GM19468 (cell line): Measurements from ENCODE around the gene SERPINB7.

Source experiments
- ATAC-seq: cut with Tn5 transposase; IDR thresholded peaks from one replicate; pipeline ENCODE4 v1.9.1; 2021; ENCODE audit warnings: mild to moderate bottlenecking, moderate library complexity, moderate number of reproducible peaks; ENCODE audit not compliant: unreplicated experiment; ENCODE audit errors: extremely low read depth

SERPINB7 gene

GRCh38 chr18:63784787-63785452 lies 9.7 kb downstream of the SERPINB7 start:
- no peak for ATAC-seq

DNA sequence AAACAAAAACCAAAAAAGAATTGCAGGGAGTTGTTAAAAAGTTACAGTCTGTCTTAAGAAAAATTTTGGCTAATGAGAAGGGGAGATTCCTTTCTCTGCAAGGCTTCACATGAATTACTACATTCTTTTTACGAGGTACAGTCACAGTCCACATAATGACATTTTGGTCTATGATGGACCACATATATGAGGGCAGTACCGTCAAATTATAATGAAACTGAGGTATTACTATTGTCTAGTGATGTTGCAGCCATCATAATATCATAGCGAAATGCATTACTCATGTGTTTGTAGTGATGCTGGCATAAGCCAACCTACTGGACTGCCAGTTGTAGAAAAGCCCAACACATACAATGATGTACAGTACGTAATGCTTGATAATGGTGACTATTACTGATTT lies 12.5 kb downstream of the SERPINB7 start:
- ATAC-seq: no peak

DNA sequence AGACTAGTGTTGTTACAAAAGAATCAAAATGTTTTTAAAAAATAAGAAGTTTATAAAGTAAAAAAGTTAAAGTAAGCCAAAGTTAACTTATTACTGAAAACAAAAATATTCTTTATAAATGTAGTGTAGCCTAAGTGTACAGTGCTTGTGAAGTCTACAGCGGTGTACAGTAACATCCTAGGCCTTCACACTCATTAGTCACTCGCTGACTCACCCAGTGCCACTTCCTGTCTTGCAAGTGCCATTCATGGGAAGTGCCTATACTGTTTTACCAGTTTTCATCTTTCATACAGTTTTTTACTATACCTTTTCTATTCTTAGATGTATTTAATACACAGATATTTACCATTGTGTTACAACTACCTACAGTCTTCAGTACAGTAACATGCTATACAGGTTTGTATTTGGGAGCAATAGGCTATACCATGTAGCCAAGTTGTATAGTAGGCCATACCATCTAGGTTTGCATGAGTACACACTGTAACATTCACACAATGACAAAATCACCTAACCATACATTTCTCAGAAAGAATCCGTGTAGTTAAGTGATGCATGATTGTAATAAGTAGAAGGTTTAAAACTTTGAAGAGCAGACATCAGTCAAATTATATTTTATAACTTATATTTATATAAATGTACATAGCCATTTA lies 13.4 kb downstream of the SERPINB7 start:
- ATAC-seq: no peak

GRCh38 chr18:63789327-63789726 lies 14.1 kb downstream of the SERPINB7 start:
- no peak for ATAC-seq

GRCh38 chr18:63795606-63796005 lies 20.4 kb downstream of the SERPINB7 start:
- ATAC-seq: no peak

DNA sequence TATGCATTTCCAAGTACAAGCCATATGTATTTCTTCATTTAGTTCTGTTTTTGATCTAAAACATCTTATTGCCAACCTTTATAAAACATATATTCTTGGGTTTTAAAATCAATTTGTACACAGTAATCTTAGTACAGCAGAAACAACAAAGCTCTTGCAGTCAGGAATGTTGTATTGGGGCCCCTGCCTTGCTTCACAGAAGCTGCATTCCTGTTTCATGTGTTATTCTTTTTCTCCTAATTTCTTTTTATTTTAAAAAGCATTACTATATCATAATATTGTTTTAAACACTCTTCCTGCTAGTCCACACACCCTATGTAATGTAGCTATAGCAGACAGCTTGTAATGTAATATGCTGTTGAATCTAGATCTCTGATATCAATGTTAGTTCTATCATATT lies 24.0 kb downstream of the SERPINB7 start:
- no peak for ATAC-seq

DNA sequence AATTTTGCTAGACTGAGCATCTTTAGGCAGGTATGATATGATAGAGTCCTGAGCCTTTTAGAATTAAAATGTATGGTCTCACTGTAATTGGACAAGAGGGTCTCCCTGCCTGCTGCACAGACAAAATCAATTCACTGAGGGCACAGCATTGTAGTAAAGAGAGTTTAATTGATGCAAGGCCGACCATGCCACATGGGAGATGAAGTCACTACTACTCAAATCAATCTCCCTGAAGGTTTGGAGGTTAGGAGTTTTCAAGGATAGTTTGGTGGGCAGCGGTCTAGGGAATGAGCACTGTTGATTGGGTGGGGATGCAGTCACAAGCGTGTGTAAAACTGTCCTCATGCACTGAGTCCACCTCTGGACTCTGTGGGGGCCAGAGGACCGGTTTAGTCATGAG lies 26.1 kb downstream of the SERPINB7 start:
- ATAC-seq: no peak

DNA sequence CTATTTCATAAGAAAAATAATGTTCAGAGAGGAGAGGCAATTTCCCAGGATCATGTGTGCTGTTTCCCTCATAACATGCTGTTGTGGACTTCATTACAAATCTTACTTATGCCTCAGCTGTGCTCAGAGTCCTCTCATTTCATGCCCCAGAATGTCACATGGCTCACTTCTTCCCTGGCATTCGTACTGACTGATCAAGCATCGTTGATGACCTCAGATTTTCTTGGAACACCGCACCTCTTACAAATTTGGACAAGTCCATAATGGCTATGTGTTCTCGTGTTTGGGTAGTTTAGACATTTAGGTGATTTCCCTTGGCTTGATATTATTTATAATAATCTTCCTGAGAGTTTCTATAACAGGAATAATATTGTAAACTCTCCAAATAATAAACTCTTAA lies 32.9 kb downstream of the SERPINB7 start:
- no peak for ATAC-seq

DNA sequence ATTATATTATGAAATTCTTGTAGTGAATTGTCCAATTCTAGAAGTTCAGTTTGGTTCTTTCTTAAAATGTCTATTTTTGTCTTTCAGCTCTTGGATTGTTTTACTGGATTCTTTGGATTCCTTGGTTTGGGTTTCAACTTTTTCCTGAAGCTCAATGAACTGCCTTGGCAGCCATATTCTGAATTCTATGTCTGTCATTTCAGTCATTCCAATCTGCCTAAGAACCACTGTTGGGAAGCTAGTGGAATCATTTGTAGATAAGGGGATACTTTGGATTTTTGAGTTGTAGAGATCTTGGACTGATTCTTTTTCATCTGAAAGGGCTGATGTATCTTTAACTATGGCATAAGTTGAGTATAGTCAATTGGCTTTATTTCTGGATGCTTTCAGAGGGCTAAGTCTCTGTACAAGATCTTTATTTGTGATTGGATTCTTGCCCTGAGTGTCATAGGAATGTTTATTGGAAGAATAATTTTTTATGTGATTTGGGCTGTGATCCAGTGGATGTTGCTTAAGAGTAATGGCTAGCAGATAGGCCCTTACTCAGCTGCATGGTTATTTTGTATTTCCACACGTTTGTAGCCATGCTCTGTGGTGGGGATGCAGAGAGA lies 42.3 kb downstream of the SERPINB7 start:
- ATAC-seq: no peak

DNA sequence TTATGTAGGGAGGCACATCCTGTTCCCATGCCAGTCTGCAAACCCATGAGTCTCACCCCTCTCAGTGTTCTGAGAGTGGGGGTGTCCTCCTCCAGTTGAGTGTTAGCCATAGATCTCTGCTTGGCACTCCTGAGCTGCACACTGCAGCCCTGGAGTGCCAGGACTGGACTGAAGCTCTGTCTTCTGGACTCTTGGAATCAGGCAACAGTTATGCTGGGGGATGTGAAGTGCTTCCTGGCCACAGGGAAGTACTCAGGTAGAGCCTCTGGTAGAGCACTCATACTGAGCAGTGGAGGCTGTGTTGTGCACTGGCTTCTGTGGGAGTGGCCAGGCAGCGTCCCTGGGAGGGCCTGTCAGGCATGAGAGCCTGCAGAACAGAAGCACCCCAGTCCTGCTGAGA lies 43.0 kb downstream of the SERPINB7 start:
- no peak for ATAC-seq

GRCh38 chr18:63819786-63820185 lies 44.6 kb downstream of the SERPINB7 start:
- ATAC-seq: no peak

DNA sequence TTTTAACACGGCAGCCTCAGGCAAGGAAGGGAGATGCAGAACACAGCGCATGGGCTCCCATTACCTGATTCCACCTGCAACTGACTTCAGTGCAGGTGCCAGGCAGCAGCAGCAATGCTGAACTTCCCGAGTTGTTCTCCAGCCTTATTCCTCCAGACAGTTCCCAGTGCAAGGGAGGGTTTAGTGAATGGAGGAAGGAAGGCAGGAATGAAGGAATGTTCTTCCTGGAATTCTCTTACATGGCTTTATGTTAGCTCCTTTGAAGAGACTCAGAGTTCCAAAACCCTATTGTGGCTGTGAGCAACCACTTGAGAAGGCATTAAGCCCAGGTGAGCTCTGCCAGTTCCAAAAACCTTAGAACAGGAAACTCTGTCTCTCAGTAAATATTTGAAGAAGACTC lies 45.5 kb downstream of the SERPINB7 start:
- no peak for ATAC-seq

GRCh38 chr18:63823516-63824219 lies 48.5 kb downstream of the SERPINB7 start:
- no peak for ATAC-seq

- no peak for ATAC-seq
These were observed 49.0 kb downstream of the SERPINB7 start for GRCh38 chr18:63824220-63824525.

DNA sequence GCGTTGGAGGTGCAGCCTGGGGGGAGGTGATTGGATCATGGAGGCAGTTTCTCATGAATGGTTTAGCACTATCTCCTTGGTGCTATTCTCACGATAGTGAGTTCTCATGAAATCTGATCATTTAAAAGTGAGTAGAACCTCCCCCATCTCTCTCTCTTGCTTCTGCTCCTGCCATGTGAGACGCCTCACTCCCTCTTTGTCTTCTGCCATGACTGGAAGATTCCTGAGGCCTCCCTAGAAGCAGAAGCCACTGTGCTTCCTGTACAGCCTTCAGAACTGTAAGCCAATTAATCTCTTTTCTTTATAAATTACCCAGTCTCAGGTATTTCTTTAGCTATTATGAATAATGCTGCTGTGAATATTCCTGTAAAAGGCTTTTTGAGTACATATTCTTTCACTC lies 52.9 kb downstream of the SERPINB7 start:
- no peak for ATAC-seq

- ATAC-seq: no peak
These were observed 53.4 kb downstream of the SERPINB7 start for GRCh38 chr18:63828656-63829055.

- no peak for ATAC-seq
These were observed 54.7 kb downstream of the SERPINB7 start for GRCh38 chr18:63829886-63830285.

DNA sequence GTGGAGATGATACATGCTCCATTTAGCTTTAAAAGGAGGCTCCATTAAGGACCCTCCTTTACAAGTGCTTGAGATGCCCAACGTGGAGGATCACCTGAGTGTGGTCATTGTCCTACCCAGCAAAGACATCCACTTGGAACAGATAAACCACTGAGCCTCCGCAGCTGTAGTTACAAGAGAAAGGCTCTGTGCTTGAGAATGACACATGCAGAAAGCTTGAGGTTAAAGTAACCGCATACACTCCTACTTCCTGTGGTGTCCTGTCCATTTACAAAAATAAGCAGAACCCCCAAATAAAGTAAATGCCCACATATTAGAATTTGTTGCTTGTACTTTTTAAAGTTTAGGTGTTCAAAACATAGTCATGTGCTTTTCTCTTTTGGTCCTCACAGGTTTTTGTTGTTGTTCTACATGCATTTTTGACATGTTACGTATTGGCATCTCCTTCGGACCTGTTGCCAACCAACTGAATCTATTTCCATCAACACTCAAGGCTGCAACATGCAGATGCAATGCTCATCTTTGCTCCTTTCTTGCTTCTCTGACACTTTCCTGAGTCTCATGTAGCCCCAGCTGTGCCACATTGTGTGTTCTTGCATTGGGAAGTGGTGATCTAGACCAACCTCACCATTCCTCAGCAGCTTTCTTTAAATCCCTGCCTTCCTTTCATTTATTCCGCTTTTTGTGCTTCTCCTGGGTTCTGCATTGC lies 56.0 kb downstream of the SERPINB7 start:
- peak; percentile 92 for ATAC-seq

- ATAC-seq: peak; percentile 28
These were observed 57.3 kb downstream of the SERPINB7 start for GRCh38 chr18:63832470-63832869.

GRCh38 chr18:63834471-63835113 lies 59.4 kb downstream of the SERPINB7 start:
- no peak for ATAC-seq
